H7 (cell line): ENCODE results near the gene ACOX1. TPM values are rescaled to one million over a fixed set of nuclear protein-coding genes. Genes with fewer than 3 reads are reported as not detected.

Experiments used
- DNase-seq: peaks from one replicate; pipeline ENCODE4 v3.0.0; 2012
- H3K27me3 ChIP-seq: 2 replicates; pipeline ENCODE4 v1.6.0; 2011; ENCODE audit warnings: mild to moderate bottlenecking, low read length; ENCODE audit not compliant: control insufficient read depth, insufficient read depth
- H3K36me3 ChIP-seq: replicated peaks from 2 replicates; pipeline ENCODE4 v1.5.1; 2011; ENCODE audit warnings: low read length; ENCODE audit not compliant: control insufficient read depth, insufficient read depth
- H3K4me3 ChIP-seq: 2 replicates; pipeline ENCODE4 v1.5.1; 2011; ENCODE audit warnings: low read depth, mild to moderate bottlenecking, control low read depth, low read length, moderate library complexity; ENCODE audit not compliant: insufficient read depth
- total RNA-seq: library from RNA; depleted of rRNA; stranded (reverse); fragments of >200 nt; shearing (Covaris generic); gene quantifications from 2 replicates; pipeline ENCODE4 v1.2.3, GENCODE V29; 2014

The ACOX1 gene
- total RNA-seq, 1 experiment from 2014 or later: 38.3 TPM

DNA sequence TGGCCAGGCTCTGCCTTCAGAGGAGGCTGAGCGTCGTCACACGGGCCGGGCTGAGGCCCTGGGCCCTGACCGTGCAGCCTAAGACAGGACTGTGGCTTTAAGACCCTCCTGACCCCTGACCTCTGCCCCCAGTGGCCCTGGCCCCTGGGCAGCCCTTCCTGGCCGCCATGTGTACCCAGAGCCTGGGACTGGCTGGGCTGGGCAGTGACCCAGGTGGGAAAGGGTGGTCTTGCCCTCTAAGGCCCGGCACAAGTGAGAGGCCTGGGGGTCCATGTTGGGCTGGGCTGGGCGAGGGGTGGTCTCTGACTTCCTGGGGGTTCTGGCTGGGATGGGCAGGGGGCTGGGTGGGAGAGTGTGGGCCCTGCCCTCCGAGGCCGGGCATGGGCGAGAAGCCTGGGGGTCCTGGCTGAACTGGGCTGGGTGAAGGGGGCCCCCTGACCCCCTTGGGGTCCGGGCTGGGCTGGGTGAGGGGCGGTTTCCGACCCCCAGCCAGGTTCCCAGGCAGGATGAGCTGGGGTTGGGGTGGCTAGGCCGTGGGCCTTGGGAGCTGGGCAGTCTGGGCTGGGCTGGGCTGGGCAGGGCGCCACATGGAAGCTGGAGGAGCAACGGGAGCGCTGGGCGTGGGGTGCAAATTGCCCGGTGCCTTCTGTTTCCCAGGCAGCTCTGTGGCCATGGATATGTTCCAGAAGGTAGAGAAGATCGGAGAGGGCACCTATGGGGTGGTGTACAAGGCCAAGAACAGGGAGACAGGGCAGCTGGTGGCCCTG, 22.0 kb upstream of the ACOX1 start, which contains the start of gene CDK3:
Gene CDK3, plus strand, starts transcription at position 101 of the 767 bp plus-strand sequence. Its CDS starts 571 bp downstream, at position 672.
- H3K36me3 ChIP-seq: no peaks in the 10 kb centered on the region; the same call in none of the 2 replicates
- H3K4me3 ChIP-seq: no peak within 1 kb of the TSS
- DNase-seq: peak; percentile 63
- no peaks in the 10 kb centered on the region for H3K27me3 ChIP-seq

- Histone ChIP-seq H3K4me3 (no peak overlapping the region), H3K27me3 (no peaks in the 10 kb centered on the region), H3K36me3 (no peaks in the 10 kb centered on the region; the same call in none of the 2 replicates)
- DNase-seq: peak; percentile 98
Observed at GRCh38 chr17:76000016-76000754, 21.2 kb upstream of the ACOX1 start.

DNA sequence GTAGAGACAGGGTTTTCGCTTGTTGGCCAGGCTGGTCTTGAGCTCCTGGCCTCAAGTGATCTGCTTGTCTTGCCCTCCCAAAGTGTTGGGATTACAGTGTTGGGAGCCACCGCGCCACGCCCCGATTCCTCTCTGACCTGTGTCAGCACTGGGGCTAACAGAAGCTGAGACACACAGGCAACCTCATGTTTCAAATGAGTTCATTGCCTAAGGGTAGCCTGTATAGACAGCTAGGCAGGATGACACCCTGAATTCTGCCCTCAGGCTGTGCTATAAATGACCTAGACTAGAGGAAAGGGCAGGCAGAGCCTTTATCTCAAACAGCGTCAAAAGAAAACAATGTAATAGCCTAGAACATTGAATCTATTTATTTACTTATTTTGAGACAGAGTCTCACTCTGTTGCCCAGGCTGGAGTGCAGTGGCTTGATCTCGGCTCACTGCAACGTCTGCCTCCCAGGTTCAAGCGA, 19.4 kb upstream of the ACOX1 start:
- H3K27me3 ChIP-seq: no peaks in the 10 kb centered on the region
- H3K36me3 ChIP-seq: no peaks in the 10 kb centered on the region; the same call in none of the 2 replicates
- no peak for DNase-seq
- no peak overlapping the region for H3K4me3 ChIP-seq

GRCh38 chr17:75996665-75997590, 18.0 kb upstream of the ACOX1 start:
- peak; percentile 61 for DNase-seq
- no peaks in the 10 kb centered on the region for H3K27me3 ChIP-seq
- no peak overlapping the region for H3K4me3 ChIP-seq
- H3K36me3 ChIP-seq: no peaks in the 10 kb centered on the region; the same call in 1 of the 2 replicates

DNA sequence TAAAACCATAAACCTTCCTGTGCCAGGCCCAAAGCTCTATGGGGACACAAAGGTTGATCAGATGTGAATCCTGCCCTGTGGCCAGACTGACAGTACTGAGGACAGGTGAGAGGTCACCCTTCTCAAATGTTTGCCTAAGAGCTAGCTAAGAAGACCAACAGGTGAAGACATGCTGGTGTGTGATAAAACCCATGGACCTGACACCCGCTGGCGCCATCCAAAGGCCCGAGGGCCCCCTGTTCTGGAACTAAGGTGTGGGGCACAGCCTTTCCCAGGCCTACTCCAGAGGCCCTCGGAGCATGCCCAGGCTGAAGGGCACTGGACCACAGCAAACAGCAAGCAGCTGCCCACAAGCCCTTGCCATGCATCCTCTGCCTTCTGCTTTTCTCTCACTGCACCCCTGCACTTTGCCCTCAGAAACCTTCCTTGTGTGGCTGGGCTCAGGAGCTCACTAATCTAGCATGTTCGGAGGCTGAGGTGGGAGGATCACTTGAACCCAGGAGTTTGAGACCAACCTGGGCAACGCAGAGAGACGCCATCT, 16.5 kb upstream of the ACOX1 start:
- Histone ChIP-seq H3K27me3 (no peaks in the 10 kb centered on the region), H3K36me3 (peaks cover 3% of the 10 kb centered on the region), H3K4me3 (no peak overlapping the region)
- peak; percentile 38 for DNase-seq

DNA sequence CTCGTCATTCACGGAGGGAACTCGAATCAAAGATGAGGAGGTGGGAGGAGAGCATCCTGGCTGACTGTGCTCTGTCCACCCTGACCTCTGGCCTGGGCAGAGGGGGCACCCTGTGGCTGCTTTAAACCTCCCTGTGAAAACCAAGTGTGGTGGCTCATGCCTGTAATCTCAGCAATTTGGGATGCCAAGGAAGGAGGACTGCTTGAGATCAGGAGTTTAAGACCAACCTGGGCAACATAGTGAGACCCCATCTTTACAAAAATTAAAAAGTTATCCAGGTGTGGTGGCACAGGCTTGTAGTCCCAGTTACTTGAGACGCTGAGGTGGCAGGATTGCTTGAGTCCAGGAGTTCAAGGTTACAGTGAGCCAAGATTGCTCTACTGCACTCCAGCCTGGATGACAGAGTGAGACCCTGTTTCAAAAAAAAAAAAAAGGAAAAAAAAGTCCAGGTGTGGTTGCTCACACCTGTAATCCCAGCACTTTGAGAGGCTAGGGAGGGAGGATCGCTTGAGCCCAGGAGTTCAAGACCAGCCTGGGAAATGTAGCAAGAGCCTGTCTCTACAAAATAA, 15.9 kb upstream of the ACOX1 start:
- peaks cover 3% of the 10 kb centered on the region for H3K36me3 ChIP-seq
- H3K4me3 ChIP-seq: no peak overlapping the region
- no peaks in the 10 kb centered on the region for H3K27me3 ChIP-seq

DNA sequence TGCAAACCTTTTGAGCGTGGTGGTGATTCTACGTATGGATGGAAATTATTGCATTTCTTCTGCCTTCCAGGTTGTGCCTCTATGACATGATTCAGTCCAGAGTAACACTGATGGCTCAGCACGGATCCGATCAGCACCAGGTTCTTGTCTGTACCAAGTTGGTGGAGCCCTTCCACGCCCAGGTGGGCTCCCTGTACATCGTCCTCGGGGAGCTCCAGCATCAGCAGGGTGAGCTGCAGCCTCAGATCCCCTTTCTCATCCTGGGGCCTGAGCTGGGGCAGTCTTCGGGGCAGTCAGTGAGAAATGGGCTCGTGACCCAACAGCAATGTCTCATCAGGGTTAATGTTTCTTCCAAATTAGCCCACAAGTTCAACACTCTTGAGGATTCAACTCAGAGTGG, 12.4 kb upstream of the ACOX1 start:
- Histone ChIP-seq H3K27me3 (no peaks in the 10 kb centered on the region), H3K4me3 (no peak overlapping the region), H3K36me3 (peaks cover 3% of the 10 kb centered on the region)
- DNase-seq: peak; percentile 18

More for the DNA sequence above, 15.9 kb upstream of the ACOX1 start:
- no peak for DNase-seq

DNA sequence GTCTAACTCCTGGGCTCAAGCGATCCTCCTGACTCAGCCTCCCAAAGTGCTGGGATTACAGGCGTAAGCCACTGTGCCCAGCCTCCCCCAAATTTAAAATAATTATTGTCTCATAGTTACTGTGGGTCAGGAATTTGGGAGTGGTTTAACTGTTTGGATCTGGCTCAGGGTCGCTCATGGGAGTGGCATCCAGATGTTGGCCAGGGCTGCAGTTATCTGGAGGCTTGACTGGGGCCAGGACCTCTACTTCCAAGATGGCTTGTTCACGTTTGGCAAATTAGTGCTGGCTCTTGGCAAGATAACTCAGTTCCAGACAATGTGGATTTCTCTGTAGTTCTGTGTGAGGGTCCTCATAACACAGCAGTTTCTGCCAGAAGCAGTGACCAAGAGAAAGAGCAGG, 8.1 kb upstream of the ACOX1 start:
- Histone ChIP-seq H3K27me3 (no peaks in the 10 kb centered on the region), H3K36me3 (peaks cover 3% of the 10 kb centered on the region), H3K4me3 (no peak overlapping the region)
- no peak for DNase-seq

DNA sequence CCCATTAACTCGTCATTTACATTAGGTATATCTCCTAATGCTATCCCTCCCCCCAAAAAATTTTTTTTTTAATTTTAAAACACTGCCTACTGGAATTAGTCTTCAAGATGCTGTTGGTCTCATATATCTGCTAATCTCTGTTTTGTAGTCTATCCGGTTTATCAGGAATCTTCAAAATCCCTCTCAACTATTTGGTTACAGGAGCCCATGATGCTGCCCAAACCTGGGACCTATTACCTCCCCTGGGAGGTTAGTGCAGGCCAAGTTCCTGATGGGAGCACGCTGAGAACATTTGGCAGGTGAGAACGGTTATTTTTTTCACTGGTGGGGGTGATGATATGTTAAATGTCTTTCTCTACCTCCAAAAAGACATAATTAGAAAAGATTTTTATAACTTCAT, 7.0 kb upstream of the ACOX1 start:
- no peak overlapping the region for H3K4me3 ChIP-seq
- H3K36me3 ChIP-seq: no peaks in the 10 kb centered on the region
- no peak for DNase-seq
- no peaks in the 10 kb centered on the region for H3K27me3 ChIP-seq

- H3K27me3 ChIP-seq: no peaks in the 10 kb centered on the region
- H3K4me3 ChIP-seq: no peak overlapping the region
- DNase-seq: peak; percentile 67
- no peaks in the 10 kb centered on the region for H3K36me3 ChIP-seq
Observed at GRCh38 chr17:75983501-75984181, 4.7 kb upstream of the ACOX1 start.

DNA sequence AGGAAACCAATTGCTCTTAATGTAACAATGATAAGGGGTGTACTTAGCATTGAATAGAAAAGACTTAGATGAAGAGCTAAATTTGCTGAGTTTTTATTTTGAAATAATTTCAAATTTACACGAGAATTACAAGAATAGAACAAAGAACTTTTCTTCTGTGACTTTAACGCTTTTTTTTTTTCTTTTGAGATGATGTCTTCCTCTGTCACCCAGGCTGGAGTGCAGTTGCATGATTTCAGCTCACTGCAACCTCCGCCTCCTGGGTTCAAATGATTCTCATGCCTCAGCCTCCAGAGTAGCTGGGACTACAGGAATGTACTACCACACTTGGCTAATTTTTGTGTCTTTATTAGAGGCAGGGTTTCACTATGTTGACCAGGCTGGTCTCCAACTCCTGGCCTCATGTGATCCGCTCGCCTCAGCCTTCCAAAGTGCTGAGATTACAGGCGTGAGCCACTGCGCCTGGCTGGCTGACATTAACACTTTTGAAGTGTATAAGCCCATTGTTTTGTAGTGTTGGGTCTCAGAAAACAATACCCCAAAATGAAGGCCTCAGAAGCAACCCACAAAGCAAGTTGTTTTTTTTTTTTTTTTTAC, 2.2 kb upstream of the ACOX1 start:
- H3K4me3 ChIP-seq: no peak overlapping the region
- no peak for DNase-seq
- no peaks in the 10 kb centered on the region for H3K27me3 ChIP-seq
- no peaks in the 10 kb centered on the region for H3K36me3 ChIP-seq

GRCh38 chr17:75980188-75981018, 1.4 kb upstream of the ACOX1 start:
- Histone ChIP-seq H3K36me3 (no peaks in the 10 kb centered on the region), H3K27me3 (no peaks in the 10 kb centered on the region), H3K4me3 (peak overlapping the region; percentile 82)
- DNase-seq: no peak
